Stimulated activated CD4-positive, alpha-beta T cell treated with anti-CD3 and anti-CD28 coated beads, TNF-alpha, amount 100 ng/mL, for 24 hours (primary cell): Measurements from ENCODE around the gene MCCC1.

Experiments used
- DNase-seq, 3 experiments: peaks; one replicate each; pipeline ENCODE4 v3.0.0-alpha.2; 2020; ENCODE audit warnings: low read depth in 3 of 3

The MCCC1 gene

DNA sequence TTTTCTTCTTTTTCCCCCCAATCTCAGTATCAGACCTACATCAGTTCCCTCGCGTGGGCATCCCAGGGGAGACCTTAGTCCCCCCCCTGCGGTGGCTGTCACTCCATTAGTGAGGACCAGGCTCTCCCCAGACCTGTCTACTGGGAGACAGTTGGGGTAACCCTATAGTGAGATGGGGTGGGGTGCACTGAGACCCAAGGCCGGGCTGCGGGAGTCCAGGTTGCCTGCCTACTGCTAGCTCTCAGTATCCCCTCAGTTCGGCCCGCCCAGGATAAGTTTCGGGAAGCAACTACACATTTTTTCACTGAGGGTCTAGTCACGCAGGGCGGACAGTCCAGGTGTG is 118.3 kb downstream of the MCCC1 start:
- DNase-seq, result no peak

DNA sequence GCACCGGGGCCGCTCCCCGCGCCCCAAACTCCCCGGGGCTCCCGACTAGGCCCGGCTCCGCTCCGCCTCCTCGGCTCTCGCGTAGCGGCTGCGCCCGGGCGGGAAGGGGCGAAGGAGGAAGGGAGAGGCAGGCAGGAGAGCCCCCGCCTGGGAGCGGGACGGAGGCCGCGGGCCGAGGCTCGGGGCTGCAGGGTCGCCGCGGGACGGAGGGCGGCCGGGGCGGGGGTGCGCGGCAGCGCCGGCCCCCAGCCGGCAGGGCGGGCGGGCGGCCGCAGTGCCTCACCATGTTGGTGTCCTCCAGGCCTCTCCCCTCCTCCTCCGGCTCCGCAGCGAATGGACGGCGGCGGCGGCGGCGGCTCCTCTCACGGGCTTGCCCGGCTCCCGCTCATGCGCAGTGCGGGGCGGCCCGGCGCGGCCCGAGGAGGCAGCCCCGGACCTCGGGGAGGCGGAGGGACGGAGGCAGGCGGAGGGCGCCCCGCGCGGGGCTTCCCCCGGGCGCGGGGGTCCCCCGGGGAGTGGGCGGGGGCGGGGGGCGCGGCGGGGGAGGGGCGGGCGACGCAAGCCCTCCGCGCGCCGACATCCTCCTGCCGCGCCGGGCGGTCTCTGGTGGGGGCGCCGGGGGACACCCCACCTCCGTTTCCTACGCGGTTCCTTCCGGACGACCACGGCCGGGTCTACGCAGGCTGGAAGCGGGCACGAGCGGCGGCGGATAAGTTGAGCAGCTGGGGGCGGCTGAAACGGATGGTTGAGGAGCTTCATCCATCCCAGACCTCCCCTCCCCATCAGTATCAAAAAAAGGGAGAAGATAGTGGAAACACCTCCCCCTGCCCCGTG is 118.9 kb downstream of the MCCC1 start, which contains the start of gene DCUN1D1:
Gene DCUN1D1 (minus strand): TSS at position 335 of the 834 bp plus-strand sequence. CDS start 49 bp downstream, at position 286.
- peak; percentile 71 to 83 (median 73) for DNase-seq

DNA sequence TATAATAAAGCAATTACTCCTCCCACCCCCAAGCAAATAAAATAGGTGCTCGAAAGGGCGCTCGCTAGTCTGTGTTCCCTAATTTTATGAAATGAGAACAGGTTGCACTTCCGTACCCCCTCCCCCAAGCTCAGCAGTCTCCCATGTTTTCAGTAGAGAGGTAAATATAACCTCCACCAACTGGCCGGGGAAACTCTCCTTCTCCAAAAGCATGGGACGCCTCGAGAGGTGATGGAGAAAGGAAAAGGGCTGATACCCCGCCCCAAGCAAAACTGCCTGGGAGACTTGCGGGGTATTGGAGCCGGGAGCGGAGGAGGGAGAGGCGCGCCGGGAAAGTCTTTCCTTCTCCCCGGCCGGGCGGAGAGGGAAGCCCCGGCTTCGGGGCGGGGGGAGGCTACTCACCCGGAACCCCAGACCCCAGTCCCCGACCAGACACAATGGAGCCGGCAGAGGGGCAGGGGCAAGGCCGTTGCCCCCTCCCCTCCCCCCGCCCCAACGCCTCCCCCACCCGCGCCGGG is 119.6 kb downstream of the MCCC1 start:
- peak in 1 of 3 experiments; percentile 1 for DNase-seq

DNA sequence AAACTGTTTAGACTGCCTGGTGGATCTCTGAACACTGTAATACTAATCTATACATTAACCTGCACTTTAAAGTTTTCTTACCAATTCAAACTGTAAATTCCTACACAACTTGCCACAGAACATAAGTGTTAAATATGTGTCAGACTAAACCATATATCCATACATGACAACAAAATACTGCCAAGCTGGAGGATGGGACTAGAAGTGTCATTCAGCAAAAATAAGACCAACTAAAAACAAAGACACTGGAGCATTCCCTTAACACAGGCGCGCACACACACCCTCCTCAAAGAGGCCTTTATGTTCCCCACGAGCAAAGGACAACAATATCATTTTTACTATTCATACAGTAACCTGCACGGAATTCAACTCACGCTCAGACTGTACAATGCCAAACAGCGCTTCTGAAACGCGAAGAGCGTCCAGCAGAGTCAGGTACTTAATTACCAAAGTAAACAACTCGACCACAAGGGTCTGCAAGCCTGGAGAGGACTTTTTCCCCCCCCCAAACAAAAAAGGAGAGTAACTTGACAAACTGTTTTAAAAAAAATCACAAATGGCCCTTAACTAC is 120.1 kb downstream of the MCCC1 start:
- DNase-seq, result no peak

DNA sequence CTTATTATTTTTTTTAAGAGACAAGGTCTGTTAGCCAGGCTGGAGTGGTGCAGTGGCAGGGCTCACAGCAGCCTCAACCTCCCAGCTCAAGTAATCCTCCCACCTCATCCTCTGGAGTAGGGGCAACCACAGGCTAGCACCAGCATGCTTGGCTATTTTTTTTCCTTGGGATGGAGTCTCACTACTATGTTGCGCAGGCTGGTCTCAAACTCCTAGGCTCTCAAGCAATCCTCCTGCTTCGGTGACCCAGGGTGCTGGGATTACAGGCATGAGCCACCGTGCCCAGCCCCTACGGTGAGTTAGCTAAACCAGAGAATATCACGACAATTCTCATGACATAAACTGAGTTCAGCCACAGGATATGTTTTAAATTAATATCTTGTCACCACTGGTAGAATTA is 120.9 kb downstream of the MCCC1 start:
- DNase-seq, result no peak

DNA sequence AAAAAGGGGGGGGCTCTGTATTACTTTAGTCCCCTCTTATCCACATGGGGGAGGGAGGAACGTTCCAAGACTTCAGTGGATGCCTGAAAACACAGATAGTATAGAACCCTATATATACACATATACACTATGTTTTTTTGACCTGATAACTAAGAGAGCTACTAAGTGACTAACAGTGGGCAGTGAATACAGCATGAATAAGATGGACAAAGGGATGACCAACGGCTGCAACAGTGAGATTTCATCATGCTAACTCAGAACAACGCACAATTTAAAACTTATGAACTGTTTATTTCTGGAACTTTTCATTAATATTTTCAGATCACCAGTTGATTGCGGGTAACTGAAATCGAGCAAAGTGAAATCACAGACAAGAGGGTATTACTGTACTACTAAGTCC is 126.2 kb downstream of the MCCC1 start:
- DNase-seq, result no peak

DNA sequence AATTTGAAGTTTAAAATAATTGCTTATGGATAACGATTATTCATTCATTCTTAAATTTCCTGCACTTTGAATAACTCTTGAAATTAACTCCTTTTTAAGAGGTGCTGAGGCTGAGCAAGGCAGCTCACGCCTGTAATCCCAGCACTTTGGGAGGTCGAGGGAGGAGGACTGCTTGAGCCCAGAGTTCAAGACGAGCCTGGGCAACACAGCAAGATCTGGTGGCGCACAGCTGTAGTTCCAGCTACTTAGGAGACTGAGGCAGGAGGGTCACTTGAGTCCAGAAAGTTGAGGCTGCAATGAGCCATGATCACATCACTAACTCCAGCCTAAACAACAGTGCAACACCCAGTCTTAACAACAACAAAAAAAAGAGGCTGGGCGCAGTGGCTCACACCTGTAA is 126.9 kb downstream of the MCCC1 start:
- no peak for DNase-seq

DNA sequence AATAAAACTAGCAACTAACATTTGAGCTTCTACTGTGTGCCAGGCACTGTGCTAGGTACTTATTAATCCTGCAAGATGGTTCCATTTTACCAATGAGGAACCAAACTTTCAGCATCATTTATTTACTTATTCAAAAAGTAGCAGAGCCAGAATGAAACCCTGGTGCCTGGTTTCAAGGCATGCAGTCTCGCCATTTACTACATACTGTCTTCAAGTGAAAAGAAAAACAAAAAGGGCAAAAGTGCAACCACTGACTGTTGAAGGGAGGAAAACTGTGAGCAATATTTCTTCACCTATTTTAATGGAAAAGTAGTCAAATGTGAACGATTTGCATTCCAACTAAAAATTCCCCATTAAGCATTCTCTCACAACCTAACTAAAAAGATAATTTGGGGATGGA is 127.7 kb downstream of the MCCC1 start:
- no peak for DNase-seq

DNA sequence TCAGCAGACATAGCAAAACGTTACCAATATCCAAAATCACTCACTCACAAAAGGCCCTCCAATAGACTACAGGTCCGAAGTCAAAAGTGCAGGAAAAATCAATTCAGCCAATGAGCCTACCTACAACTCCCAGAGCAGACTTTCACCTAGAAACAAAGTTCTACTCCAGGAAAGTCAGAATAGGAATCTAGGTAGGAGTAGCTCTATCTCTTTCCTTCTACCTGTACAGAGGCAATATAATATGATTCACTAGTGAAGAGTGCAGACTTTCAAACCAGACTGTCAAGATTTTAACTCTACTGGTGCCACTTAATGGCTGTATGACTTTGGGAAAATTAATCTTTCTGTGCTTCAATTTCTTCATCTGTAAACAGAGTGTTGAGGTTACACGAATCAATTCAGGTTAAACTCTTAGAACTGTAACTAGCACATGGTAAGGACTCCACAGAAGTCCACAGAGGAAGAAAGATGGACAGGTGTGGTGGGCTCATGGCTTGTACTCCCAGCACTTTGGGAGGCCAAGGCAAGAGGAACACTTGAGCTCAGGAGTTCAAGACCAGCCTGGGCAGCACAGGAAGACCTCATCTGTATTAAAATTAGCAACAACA is 128.4 kb downstream of the MCCC1 start:
- DNase-seq, result no peak

DNA sequence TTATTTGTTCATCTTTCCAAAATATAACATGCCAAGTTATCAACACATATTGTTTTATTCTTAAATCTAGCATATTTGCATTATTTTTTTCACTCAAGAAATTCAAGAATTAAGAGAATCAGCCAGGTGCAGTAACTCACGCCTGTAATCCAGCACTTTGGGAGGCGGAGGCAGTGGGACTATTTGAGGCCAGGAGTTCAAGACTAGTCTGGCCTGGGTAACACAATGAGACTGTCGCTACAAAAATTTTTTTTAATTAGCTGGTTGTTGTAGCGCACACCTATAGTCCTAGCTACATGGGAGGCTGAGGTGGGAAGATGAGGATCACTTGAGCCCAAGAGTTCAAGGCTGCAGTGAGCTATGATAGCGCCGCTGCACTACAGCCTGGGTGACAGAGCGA is 129.4 kb downstream of the MCCC1 start:
- no peak for DNase-seq

DNA sequence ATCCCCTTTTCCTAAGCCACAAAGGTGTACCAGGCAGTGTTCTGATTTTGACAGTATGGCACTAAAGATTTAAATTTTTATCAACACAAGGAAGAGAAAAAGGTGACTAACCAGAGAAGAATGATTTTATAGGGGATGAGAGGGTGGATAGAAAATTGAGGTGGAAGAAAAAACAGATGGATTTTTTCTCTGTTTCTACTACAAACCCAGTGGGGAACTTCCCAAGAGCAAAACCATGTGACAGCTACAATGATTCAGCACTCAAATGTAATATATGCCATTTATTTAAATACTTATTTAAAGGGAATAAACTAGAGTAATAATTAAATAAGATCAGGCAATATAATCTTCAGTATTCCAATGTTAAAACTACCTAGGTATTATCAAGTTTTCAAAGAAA is 130.0 kb downstream of the MCCC1 start:
- DNase-seq, result no peak

DNA sequence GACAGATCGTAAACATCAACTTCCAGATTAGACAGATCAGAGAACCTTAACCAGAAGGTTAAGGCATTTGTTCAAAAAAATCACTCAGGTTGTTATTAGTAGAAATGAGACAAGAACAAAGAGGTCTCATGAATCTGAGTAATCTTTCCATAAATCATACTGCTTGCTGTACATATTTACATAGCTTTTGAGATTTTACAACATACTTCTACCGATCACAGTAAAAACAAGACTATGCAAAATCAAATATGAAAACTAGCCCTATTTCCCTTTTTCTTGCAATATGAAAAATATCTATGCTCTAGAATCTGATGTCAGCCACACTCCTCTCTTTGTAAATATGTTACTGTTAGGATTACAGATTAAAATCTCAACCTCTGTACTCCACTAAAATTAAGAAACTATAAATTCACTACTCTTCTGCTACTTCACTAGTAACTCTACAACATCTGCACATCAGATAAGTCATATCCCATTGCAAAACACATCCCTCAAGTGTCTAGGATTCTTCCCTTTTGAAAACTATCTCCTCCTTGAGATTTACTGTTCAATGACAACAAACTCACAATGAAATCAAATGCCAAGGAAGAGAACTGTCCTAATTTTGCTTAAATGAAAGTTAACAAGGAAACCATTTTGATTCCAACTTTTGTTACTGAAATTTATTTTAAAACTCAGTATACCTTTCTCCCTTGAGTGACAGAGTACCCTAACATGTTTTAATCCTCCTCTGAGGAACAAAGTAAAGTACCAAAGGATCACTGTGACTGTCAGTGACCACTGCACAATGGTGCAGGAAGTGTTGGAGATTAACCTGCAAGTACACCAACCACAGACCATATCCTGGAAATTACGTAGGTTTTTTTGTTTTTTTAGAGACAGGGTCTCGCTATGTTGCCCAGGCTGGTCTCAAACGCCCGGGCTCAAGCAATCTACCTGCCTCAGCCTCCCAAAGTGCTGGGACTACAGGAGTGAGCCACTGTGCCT is 131.8 kb downstream of the MCCC1 start:
- DNase-seq, result no peak

DNA sequence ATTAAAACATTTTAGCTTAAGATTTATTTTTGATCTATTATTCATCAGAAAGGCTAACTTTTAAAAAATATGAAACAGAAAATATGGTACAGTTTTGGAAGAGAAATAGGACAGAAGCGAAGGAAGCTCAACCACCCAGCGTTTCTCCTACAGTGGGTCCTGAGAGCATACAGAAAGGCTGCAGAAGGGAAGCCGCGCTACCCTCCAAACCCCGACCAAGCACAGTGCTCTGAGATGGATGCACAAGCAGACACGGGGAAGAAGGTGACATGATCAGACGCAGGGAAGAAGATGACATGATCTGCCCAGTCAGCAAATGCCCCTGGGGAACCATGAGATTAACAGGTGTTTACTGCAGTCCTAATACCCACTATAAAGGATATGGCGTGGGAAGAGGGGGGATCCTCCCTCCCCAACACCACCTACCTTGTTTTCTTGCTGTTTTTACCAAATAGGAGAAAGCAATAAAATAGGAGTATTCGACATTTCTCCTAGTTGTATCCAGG is 133.4 kb downstream of the MCCC1 start:
- DNase-seq, result no peak
